ENCODE data around the gene RAB7B. TPM values are rescaled to one million over a fixed set of nuclear protein-coding genes. Genes with fewer than 3 reads are reported as not detected.

RAB7B gene
- total RNA-seq, 1 experiment from 2014 or later = not detected

GRCh38 chr1:206030191-206030590, 27.0 kb upstream of the RAB7B start:
- no peaks in the 10 kb centered on the region for H3K27me3 ChIP-seq (ENCODE audit: low read length)
- no peaks in the 10 kb centered on the region for H3K36me3 ChIP-seq (ENCODE audit: insufficient read depth, low read length)
- H3K79me2 ChIP-seq (ENCODE audit: low read length) = no peaks in the 10 kb centered on the region
- no peaks in the 10 kb centered on the region for H3K9me2 ChIP-seq (replicated peaks; ENCODE audit: insufficient read depth, low read length)
- no peak overlapping the region for H3K4me3 ChIP-seq (ENCODE audit: low read length)
- DNase-seq = no peak
- H3K4me2 ChIP-seq (ENCODE audit: low read depth, low read length, poor library complexity, severe bottlenecking) = no peak overlapping the region
- no peaks in the 10 kb centered on the region for H3K4me1 ChIP-seq (ENCODE audit: low read length)
- no peak overlapping the region for H3K27ac ChIP-seq (ENCODE audit: low read length)
- H2AFZ ChIP-seq (ENCODE audit: low read length) = no peak overlapping the region
- H3K9me3 ChIP-seq (ENCODE audit: low read length) = no peaks in the 10 kb centered on the region
- no peaks in the 10 kb centered on the region for H4K20me1 ChIP-seq (ENCODE audit: insufficient read depth, low read depth, low read length)
- H3K9ac ChIP-seq (ENCODE audit: low read length) = no peak overlapping the region

GRCh38 chr1:206029484-206029883, 26.3 kb upstream of the RAB7B start:
- no peaks in the 10 kb centered on the region for H3K36me3 ChIP-seq (ENCODE audit: insufficient read depth, low read length)

GRCh38 chr1:206025283-206025820, 22.2 kb upstream of the RAB7B start:
- no peak overlapping the region for H3K27ac ChIP-seq (ENCODE audit: low read length)
- no peak overlapping the region for H3K9ac ChIP-seq (ENCODE audit: low read length)
- no peak overlapping the region for H3K4me3 ChIP-seq (ENCODE audit: low read length)
- H3K9me2 ChIP-seq (replicated peaks; ENCODE audit: insufficient read depth, low read length) = no peaks in the 10 kb centered on the region
- H3K27me3 ChIP-seq (ENCODE audit: low read length) = no peaks in the 10 kb centered on the region; the same call in 1 of the 2 replicates
- H3K9me3 ChIP-seq (ENCODE audit: low read length) = no peaks in the 10 kb centered on the region
- no peak overlapping the region for H3K4me2 ChIP-seq (ENCODE audit: low read depth, low read length, poor library complexity, severe bottlenecking)
- H4K20me1 ChIP-seq (ENCODE audit: insufficient read depth, low read depth, low read length) = no peaks in the 10 kb centered on the region
- H3K4me1 ChIP-seq (ENCODE audit: low read length) = no peaks in the 10 kb centered on the region
- no peak overlapping the region for H2AFZ ChIP-seq (ENCODE audit: low read length)
- DNase-seq = no peak
- H3K79me2 ChIP-seq (ENCODE audit: low read length) = no peaks in the 10 kb centered on the region
- H3K36me3 ChIP-seq (ENCODE audit: insufficient read depth, low read length) = no peaks in the 10 kb centered on the region

More at GRCh38 chr1:206029484-206029883, 26.3 kb upstream of the RAB7B start:
- Histone ChIP-seq H4K20me1 (ENCODE audit: insufficient read depth, low read depth, low read length) (no peaks in the 10 kb centered on the region), H3K4me2 (ENCODE audit: low read depth, low read length, poor library complexity, severe bottlenecking) (no peak overlapping the region), H3K79me2 (ENCODE audit: low read length) (no peaks in the 10 kb centered on the region), H3K27ac (ENCODE audit: low read length) (no peak overlapping the region), H3K27me3 (ENCODE audit: low read length) (no peaks in the 10 kb centered on the region), H2AFZ (ENCODE audit: low read length) (no peak overlapping the region), H3K4me3 (ENCODE audit: low read length) (no peak overlapping the region), H3K9ac (ENCODE audit: low read length) (no peak overlapping the region), H3K9me2 (replicated peaks; ENCODE audit: insufficient read depth, low read length) (no peaks in the 10 kb centered on the region), H3K4me1 (ENCODE audit: low read length) (no peaks in the 10 kb centered on the region), H3K9me3 (ENCODE audit: low read length) (no peaks in the 10 kb centered on the region)
- DNase-seq = no peak

GRCh38 chr1:206023695-206024094, 20.5 kb upstream of the RAB7B start, which contains the start of gene CTSE:
TSS of gene CTSE (minus strand) at chr1:206023895. CDS start at chr1:206023791, 104 bp downstream.
- no peaks in the 10 kb centered on the region for H3K4me1 ChIP-seq (ENCODE audit: low read length)
- H3K4me2 ChIP-seq (ENCODE audit: low read depth, low read length, poor library complexity, severe bottlenecking) = no peak within 1 kb of the TSS
- H3K9me2 ChIP-seq (replicated peaks; ENCODE audit: insufficient read depth, low read length) = no peaks in the 10 kb centered on the region
- no peaks in the 10 kb centered on the region for H3K9me3 ChIP-seq (ENCODE audit: low read length)
- DNase-seq = no peak
- no peaks in the 10 kb centered on the region for H4K20me1 ChIP-seq (ENCODE audit: insufficient read depth, low read depth, low read length)
- no peak within 1 kb of the TSS for H2AFZ ChIP-seq (ENCODE audit: low read length)
- H3K4me3 ChIP-seq (ENCODE audit: low read length) = no peak within 1 kb of the TSS
- H3K27me3 ChIP-seq (ENCODE audit: low read length) = no peaks in the 10 kb centered on the region; the same call in 1 of the 2 replicates
- no peaks in the 10 kb centered on the region for H3K36me3 ChIP-seq (ENCODE audit: insufficient read depth, low read length)
- H3K27ac ChIP-seq (ENCODE audit: low read length) = no peak within 1 kb of the TSS
- H3K79me2 ChIP-seq (ENCODE audit: low read length) = no peaks in the 10 kb centered on the region
- H3K9ac ChIP-seq (ENCODE audit: low read length) = no peak within 1 kb of the TSS

GRCh38 chr1:206022766-206023165, 19.6 kb upstream of the RAB7B start:
- Histone ChIP-seq H3K27me3 (ENCODE audit: low read length) (no peaks in the 10 kb centered on the region; the same call in 1 of the 2 replicates), H3K9ac (ENCODE audit: low read length) (no peak overlapping the region), H3K4me3 (ENCODE audit: low read length) (no peak overlapping the region), H2AFZ (ENCODE audit: low read length) (no peak overlapping the region), H3K36me3 (ENCODE audit: insufficient read depth, low read length) (no peaks in the 10 kb centered on the region), H3K79me2 (ENCODE audit: low read length) (no peaks in the 10 kb centered on the region), H3K4me2 (ENCODE audit: low read depth, low read length, poor library complexity, severe bottlenecking) (no peak overlapping the region), H3K27ac (ENCODE audit: low read length) (no peak overlapping the region), H4K20me1 (ENCODE audit: insufficient read depth, low read depth, low read length) (no peaks in the 10 kb centered on the region), H3K4me1 (ENCODE audit: low read length) (no peaks in the 10 kb centered on the region), H3K9me2 (replicated peaks; ENCODE audit: insufficient read depth, low read length) (no peaks in the 10 kb centered on the region), H3K9me3 (ENCODE audit: low read length) (no peaks in the 10 kb centered on the region)
- DNase-seq = no peak

GRCh38 chr1:206021626-206022365, 18.6 kb upstream of the RAB7B start:
- no peak for DNase-seq
- Histone ChIP-seq H3K9ac (ENCODE audit: low read length) (no peak overlapping the region), H3K27ac (ENCODE audit: low read length) (no peak overlapping the region), H2AFZ (ENCODE audit: low read length) (no peak overlapping the region), H3K79me2 (ENCODE audit: low read length) (no peaks in the 10 kb centered on the region), H3K9me2 (replicated peaks; ENCODE audit: insufficient read depth, low read length) (no peaks in the 10 kb centered on the region), H3K36me3 (ENCODE audit: insufficient read depth, low read length) (no peaks in the 10 kb centered on the region), H3K9me3 (ENCODE audit: low read length) (no peaks in the 10 kb centered on the region), H3K27me3 (ENCODE audit: low read length) (no peaks in the 10 kb centered on the region; the same call in 1 of the 2 replicates), H3K4me1 (ENCODE audit: low read length) (no peaks in the 10 kb centered on the region), H3K4me3 (ENCODE audit: low read length) (no peak overlapping the region), H3K4me2 (ENCODE audit: low read depth, low read length, poor library complexity, severe bottlenecking) (no peak overlapping the region), H4K20me1 (ENCODE audit: insufficient read depth, low read depth, low read length) (no peaks in the 10 kb centered on the region)

GRCh38 chr1:206021008-206021625, 17.9 kb upstream of the RAB7B start:
- Histone ChIP-seq H3K4me1 (ENCODE audit: low read length) (no peaks in the 10 kb centered on the region), H3K36me3 (ENCODE audit: insufficient read depth, low read length) (no peaks in the 10 kb centered on the region), H3K27ac (ENCODE audit: low read length) (no peak overlapping the region), H3K4me3 (ENCODE audit: low read length) (no peak overlapping the region), H3K79me2 (ENCODE audit: low read length) (no peaks in the 10 kb centered on the region), H4K20me1 (ENCODE audit: insufficient read depth, low read depth, low read length) (no peaks in the 10 kb centered on the region), H3K4me2 (ENCODE audit: low read depth, low read length, poor library complexity, severe bottlenecking) (no peak overlapping the region), H3K9ac (ENCODE audit: low read length) (no peak overlapping the region), H3K9me2 (replicated peaks; ENCODE audit: insufficient read depth, low read length) (no peaks in the 10 kb centered on the region), H3K9me3 (ENCODE audit: low read length) (no peaks in the 10 kb centered on the region), H3K27me3 (ENCODE audit: low read length) (no peaks in the 10 kb centered on the region; the same call in 1 of the 2 replicates), H2AFZ (ENCODE audit: low read length) (no peak overlapping the region)
- DNase-seq = no peak

GRCh38 chr1:206020393-206021007, 17.3 kb upstream of the RAB7B start:
- Histone ChIP-seq H4K20me1 (ENCODE audit: insufficient read depth, low read depth, low read length) (no peaks in the 10 kb centered on the region), H3K9me2 (replicated peaks; ENCODE audit: insufficient read depth, low read length) (no peaks in the 10 kb centered on the region), H3K79me2 (ENCODE audit: low read length) (no peaks in the 10 kb centered on the region), H3K36me3 (ENCODE audit: insufficient read depth, low read length) (no peaks in the 10 kb centered on the region), H3K27me3 (ENCODE audit: low read length) (no peaks in the 10 kb centered on the region; the same call in 1 of the 2 replicates), H2AFZ (ENCODE audit: low read length) (no peak overlapping the region), H3K4me1 (ENCODE audit: low read length) (no peaks in the 10 kb centered on the region), H3K4me3 (ENCODE audit: low read length) (no peak overlapping the region), H3K27ac (ENCODE audit: low read length) (no peak overlapping the region), H3K4me2 (ENCODE audit: low read depth, low read length, poor library complexity, severe bottlenecking) (no peak overlapping the region), H3K9me3 (ENCODE audit: low read length) (no peaks in the 10 kb centered on the region), H3K9ac (ENCODE audit: low read length) (no peak overlapping the region)
- DNase-seq = no peak

Measured in Karpas-422 (cell line).